PC-3 (cell line): ENCODE data around the gene RPL29. TPM values are rescaled to one million over a fixed set of nuclear protein-coding genes. Genes with fewer than 3 reads are reported as not detected.

Source experiments
- ATAC-seq: fragments of 200-7000 bp; cut with Tn5 transposase; 2 replicates; pipeline ENCODE4 v1.9.1; 2020; ENCODE audit warnings: mild to moderate bottlenecking, moderate library complexity
- BruUV-seq: library from RNA; stranded (reverse); fragments of 400-500 nt; replicated peaks from 2 replicates; lab custom pipeline; 2021; lab: Mats Ljungman, UMichigan
- CTCF ChIA-PET: fragments of 300-600 bp; sonication (Branson Sonifier 250); formaldehyde crosslinking; loops from one replicate; lab custom pipeline; 2022; ENCODE audit warnings: antibody characterized with exemption; lab: Charles Lee
- POLR2A ChIA-PET: fragments of 300-600 bp; sonication (Branson Sonifier 250); formaldehyde crosslinking; loops from one replicate; lab custom pipeline; 2022; ENCODE audit warnings: antibody characterized with exemption; ENCODE audit not compliant: unreplicated experiment; lab: Charles Lee
- DNase-seq: peaks from one replicate; pipeline ENCODE4 v3.0.0-alpha.2; 2015
- H2AFZ ChIP-seq: fragments of 300-600 bp; sonication (generic); 2 replicates; pipeline ENCODE4 v1.6.0; 2016; ENCODE audit warnings: antibody characterized with exemption, low read length
- H3F3A ChIP-seq: fragments of 300-600 bp; sonication (generic); one replicate; pipeline ENCODE4 v1.6.0; 2017; ENCODE audit warnings: antibody characterized with exemption, low read length, control low read depth, mild to moderate bottlenecking; ENCODE audit not compliant: unreplicated experiment
- H3K27ac ChIP-seq: fragments of 300-600 bp; sonication (generic); 2 replicates; pipeline ENCODE4 v1.5.1; 2016; ENCODE audit warnings: mild to moderate bottlenecking, low read length
- H3K27me3 ChIP-seq: fragments of 300-600 bp; sonication (generic); 2 replicates; pipeline ENCODE4 v1.6.1; 2016; ENCODE audit warnings: low read length, mixed read lengths
- H3K36me3 ChIP-seq: fragments of 300-600 bp; sonication (generic); 2 replicates; pipeline ENCODE4 v1.6.1; 2016; ENCODE audit warnings: low read depth, mixed run types, low read length, mixed read lengths
- H3K4me1 ChIP-seq: fragments of 300-600 bp; sonication (generic); 2 replicates; pipeline ENCODE4 v1.5.1; 2016; ENCODE audit warnings: low read length; ENCODE audit not compliant: insufficient read depth
- H3K4me2 ChIP-seq: fragments of 300-600 bp; sonication (generic); 2 replicates; pipeline ENCODE4 v1.6.0; 2016; ENCODE audit warnings: low read length
- H3K4me3 ChIP-seq: fragments of 300-600 bp; sonication (generic); 2 replicates; pipeline ENCODE4 v1.5.1; 2016; ENCODE audit warnings: mild to moderate bottlenecking, low read length, mixed read lengths
- H3K79me2 ChIP-seq: fragments of 300-600 bp; sonication (generic); 2 replicates; pipeline ENCODE4 v1.6.1; 2017; ENCODE audit warnings: low read length, mixed read lengths
- H3K9ac ChIP-seq: fragments of 300-600 bp; sonication (generic); 2 replicates; pipeline ENCODE4 v1.6.0; 2016; ENCODE audit warnings: mild to moderate bottlenecking, low read length
- H3K9me2 ChIP-seq: fragments of 300-600 bp; sonication (generic); replicated peaks from 2 replicates; pipeline ENCODE4 v1.6.1; 2016; ENCODE audit warnings: mixed run types, low read length, mixed read lengths
- H3K9me3 ChIP-seq: fragments of 300-600 bp; sonication (generic); 2 replicates; pipeline ENCODE4 v1.6.1; 2016; ENCODE audit warnings: low read length, mixed read lengths
- H4K20me1 ChIP-seq: fragments of 300-600 bp; sonication (generic); 2 replicates; pipeline ENCODE4 v1.6.1; 2016; ENCODE audit warnings: low read length, mixed read lengths
- CTCF ChIP-seq: fragments of 300-600 bp; sonication (generic); conservative IDR thresholded peaks from 2 replicates; pipeline ENCODE4 v1.5.1; 2017; ENCODE audit warnings: antibody characterized with exemption, low read depth, mild to moderate bottlenecking, low read length
- EZH2 ChIP-seq: fragments of 300-600 bp; sonication (generic); IDR thresholded peaks from one replicate; pipeline ENCODE4 v1.6.1; 2017; ENCODE audit warnings: antibody characterized with exemption, mild to moderate bottlenecking, low read length; ENCODE audit not compliant: unreplicated experiment
- EZH2phosphoT487 ChIP-seq: fragments of 300-600 bp; sonication (generic); IDR thresholded peaks from 2 replicates; pipeline ENCODE4 v1.6.1; 2018; ENCODE audit warnings: mild to moderate bottlenecking, antibody characterized with exemption, low read length, borderline replicate concordance
- intact Hi-C: fragments of 100-400 bp; cut with micrococcal nuclease; formaldehyde crosslinking; loops from 2 replicates; pipeline ENCODE4 v1.9.0; 2023
- total RNA-seq: library from RNA; depleted of rRNA; stranded (reverse); fragments of >200 nt; gene quantifications from 2 replicates; pipeline ENCODE4 v1.2.3, GENCODE V29; 2014

RPL29 gene
- total RNA-seq, 1 experiment from 2014 or later: 1,807 TPM

GRCh38 chr3:51947215-51947900 lies 48.3 kb downstream of the RPL29 start:
- Histone ChIP-seq H3K9me3 (no peaks in the 10 kb centered on the region), H2AFZ (no peak overlapping the region), H3K9me2 (no peaks in the 10 kb centered on the region), H3K9ac (no peak overlapping the region), H3F3A (no peaks in the 10 kb centered on the region), H3K4me2 (no peak overlapping the region), H4K20me1 (no peaks in the 10 kb centered on the region), H3K27ac (no peak overlapping the region), H3K79me2 (no peaks in the 10 kb centered on the region), H3K4me1 (peaks cover 12% of the 10 kb centered on the region), H3K36me3 (no peaks in the 10 kb centered on the region), H3K4me3 (no peak overlapping the region), H3K27me3 (no peaks in the 10 kb centered on the region)
- DNase-seq (no peak), ATAC-seq (no peak)
- TF ChIP-seq EZH2phosphoT487 (no peak), EZH2 (no peak), CTCF (no peak)
- POLR2A ChIA-PET: no interaction called here
- intact Hi-C loops: no loop called here
- CTCF ChIA-PET: no interaction called here
- BruUV-seq: no TSS peak

- intact Hi-C loops: no loop called here
- CTCF ChIA-PET: no interaction called here
- Histone ChIP-seq H3K27me3 (no peaks in the 10 kb centered on the region), H3F3A (no peaks in the 10 kb centered on the region), H3K9me2 (no peaks in the 10 kb centered on the region), H3K27ac (no peak overlapping the region), H3K4me1 (peaks cover 14% of the 10 kb centered on the region), H3K79me2 (no peaks in the 10 kb centered on the region), H3K4me2 (no peak overlapping the region), H4K20me1 (no peaks in the 10 kb centered on the region), H2AFZ (no peak overlapping the region), H3K9ac (no peak overlapping the region), H3K9me3 (no peaks in the 10 kb centered on the region), H3K4me3 (no peak overlapping the region), H3K36me3 (no peaks in the 10 kb centered on the region)
- TF ChIP-seq EZH2 (no peak), CTCF (no peak), EZH2phosphoT487 (no peak)
- BruUV-seq: no TSS peak
- DNase-seq (no peak), ATAC-seq (no peak)
- POLR2A ChIA-PET: no interaction called here
Observed at GRCh38 chr3:51946796-51947195, 48.9 kb downstream of the RPL29 start.

GRCh38 chr3:51945926-51946705 lies 49.6 kb downstream of the RPL29 start:
- ChIA-PET POLR2A (no interaction called here), CTCF (no interaction called here)
- Histone ChIP-seq H3K4me3 (no peak overlapping the region), H2AFZ (no peak overlapping the region), H3K9ac (no peak overlapping the region), H3K27me3 (no peaks in the 10 kb centered on the region), H4K20me1 (no peaks in the 10 kb centered on the region), H3K79me2 (peaks cover 6% of the 10 kb centered on the region), H3F3A (no peaks in the 10 kb centered on the region), H3K4me2 (no peak overlapping the region), H3K4me1 (peaks cover 14% of the 10 kb centered on the region), H3K36me3 (no peaks in the 10 kb centered on the region), H3K9me2 (no peaks in the 10 kb centered on the region), H3K27ac (no peak overlapping the region), H3K9me3 (no peaks in the 10 kb centered on the region)
- no peak for ATAC-seq
- no TSS peak for BruUV-seq
- intact Hi-C loops: no loop called here
- TF ChIP-seq EZH2 (no peak), CTCF (no peak), EZH2phosphoT487 (no peak)
- DNase-seq: no peak
